Loucy (cell line): ENCODE data around the gene MRPL2.
A peak's percentile ranks its signal among the peaks of the same experiment; 100 is the strongest.

Source experiments
- H2AFZ ChIP-seq: fragments of 200-600 bp; sonication (generic); 2 replicates; pipeline ENCODE4 v1.6.0; 2016; ENCODE audit warnings: antibody characterized with exemption, mild to moderate bottlenecking, low read length, moderate library complexity
- H3F3A ChIP-seq: fragments of 200-600 bp; 2 replicates; pipeline ENCODE4 v1.6.0; 2016; ENCODE audit warnings: antibody characterized with exemption, low read depth, mild to moderate bottlenecking
- H3K27me3 ChIP-seq: fragments of 200-600 bp; sonication (generic); 2 replicates; pipeline ENCODE4 v1.6.1; 2014; ENCODE audit warnings: low read length, mild to moderate bottlenecking; ENCODE audit not compliant: insufficient read depth, poor library complexity, severe bottlenecking
- H3K36me3 ChIP-seq: fragments of 200-600 bp; sonication (generic); 2 replicates; pipeline ENCODE4 v1.6.1; 2016; ENCODE audit warnings: low read length; ENCODE audit not compliant: insufficient read depth
- H3K4me1 ChIP-seq: fragments of 200-600 bp; sonication (generic); 2 replicates; pipeline ENCODE4 v1.5.1; 2014; ENCODE audit warnings: low read length, mild to moderate bottlenecking; ENCODE audit not compliant: insufficient read depth, poor library complexity, severe bottlenecking
- H3K4me2 ChIP-seq: fragments of 200-600 bp; sonication (generic); 2 replicates; pipeline ENCODE4 v1.6.0; 2014; ENCODE audit warnings: antibody characterized with exemption, low read length, low read depth, mild to moderate bottlenecking; ENCODE audit not compliant: poor library complexity, severe bottlenecking
- H3K4me3 ChIP-seq: fragments of 200-600 bp; sonication (generic); 2 replicates; pipeline ENCODE4 v1.5.1; 2014; ENCODE audit warnings: low read length, mild to moderate bottlenecking, mixed read lengths; ENCODE audit not compliant: poor library complexity, severe bottlenecking
- H3K79me2 ChIP-seq: fragments of 200-600 bp; sonication (generic); 2 replicates; pipeline ENCODE4 v1.6.1; 2014; ENCODE audit warnings: low read length; ENCODE audit not compliant: insufficient read depth
- H3K9ac ChIP-seq: fragments of 200-600 bp; sonication (generic); 2 replicates; pipeline ENCODE4 v1.6.0; 2014; ENCODE audit warnings: mild to moderate bottlenecking, low read depth, low read length, moderate library complexity; ENCODE audit not compliant: poor library complexity, severe bottlenecking
- H3K9me2 ChIP-seq: fragments of 200-600 bp; sonication (generic); replicated peaks from 2 replicates; pipeline ENCODE4 v1.6.1; 2016; ENCODE audit warnings: low read depth, low read length, mixed read lengths
- H3K9me3 ChIP-seq: fragments of 200-600 bp; sonication (generic); 2 replicates; pipeline ENCODE4 v1.6.1; 2014; ENCODE audit warnings: mild to moderate bottlenecking, antibody characterized with exemption, low read length, low read depth; ENCODE audit not compliant: insufficient read depth
- H4K20me1 ChIP-seq: fragments of 200-600 bp; sonication (generic); 2 replicates; pipeline ENCODE4 v1.6.0; 2014; ENCODE audit warnings: antibody characterized with exemption, low read length, mild to moderate bottlenecking; ENCODE audit not compliant: insufficient read depth, poor library complexity, severe bottlenecking
- CTCF ChIP-seq: fragments of 200-600 bp; sonication (generic); conservative IDR thresholded peaks from 2 replicates; pipeline ENCODE4 v1.5.1; 2014; ENCODE audit warnings: mild to moderate bottlenecking, antibody characterized with exemption, low read length
- EZH2phosphoT487 ChIP-seq: fragments of 200-600 bp; IDR thresholded peaks from 2 replicates; pipeline ENCODE4 v1.6.1; 2018; ENCODE audit warnings: antibody characterized with exemption, mild to moderate bottlenecking, moderate library complexity, borderline replicate concordance

Gene MRPL2

GRCh38 chr6:43078691-43079090 lies 19.5 kb upstream of the MRPL2 start:
- Histone ChIP-seq H3K4me2 (peak overlapping the region; percentile 91), H3K36me3 (no peaks in the 10 kb centered on the region), H3K4me1 (peaks cover 48% of the 10 kb centered on the region), H3K79me2 (peaks cover 64% of the 10 kb centered on the region), H3K27me3 (no peaks in the 10 kb centered on the region), H3K9me2 (no peaks in the 10 kb centered on the region), H3F3A (no peaks in the 10 kb centered on the region), H3K9ac (no peak overlapping the region), H3K4me3 (peak overlapping the region; percentile 97), H3K9me3 (no peaks in the 10 kb centered on the region), H2AFZ (no peak overlapping the region), H4K20me1 (peaks cover 11% of the 10 kb centered on the region)
- TF ChIP-seq CTCF (no peak), EZH2phosphoT487 (no peak)

GRCh38 chr6:43077981-43078511 lies 18.8 kb upstream of the MRPL2 start:
- Histone ChIP-seq H3K4me2 (peak overlapping the region; percentile 91), H3F3A (no peaks in the 10 kb centered on the region), H3K9ac (peak overlapping the region; percentile 96), H3K9me3 (no peaks in the 10 kb centered on the region), H3K27me3 (no peaks in the 10 kb centered on the region), H3K9me2 (no peaks in the 10 kb centered on the region), H3K36me3 (no peaks in the 10 kb centered on the region), H3K4me1 (peaks cover 42% of the 10 kb centered on the region), H2AFZ (no peak overlapping the region), H4K20me1 (peaks cover 11% of the 10 kb centered on the region), H3K4me3 (peak overlapping the region; percentile 97), H3K79me2 (peaks cover 58% of the 10 kb centered on the region)
- TF ChIP-seq CTCF (no peak), EZH2phosphoT487 (no peak)

GRCh38 chr6:43077333-43077809 lies 18.1 kb upstream of the MRPL2 start:
- Histone ChIP-seq H3K9me3 (no peaks in the 10 kb centered on the region), H4K20me1 (peaks cover 11% of the 10 kb centered on the region), H3K36me3 (no peaks in the 10 kb centered on the region), H3K4me1 (peaks cover 38% of the 10 kb centered on the region), H3F3A (no peaks in the 10 kb centered on the region), H3K9ac (peak overlapping the region; percentile 96), H3K4me2 (peak overlapping the region; percentile 91), H3K27me3 (no peaks in the 10 kb centered on the region), H2AFZ (peak overlapping the region; percentile 98), H3K79me2 (peaks cover 51% of the 10 kb centered on the region), H3K4me3 (peak overlapping the region; percentile 97), H3K9me2 (no peaks in the 10 kb centered on the region)
- TF ChIP-seq CTCF (no peak), EZH2phosphoT487 (no peak)
